Measurements from ENCODE around the gene TUBA3E.
A peak's percentile ranks its signal among the peaks of the same experiment; 100 is the strongest.
"Not testable (repeated sequence)": the region's sequence is repeated elsewhere in the genome, so short reads cannot be mapped to it uniquely, and the experiment has no call there.

TUBA3E gene

DNA sequence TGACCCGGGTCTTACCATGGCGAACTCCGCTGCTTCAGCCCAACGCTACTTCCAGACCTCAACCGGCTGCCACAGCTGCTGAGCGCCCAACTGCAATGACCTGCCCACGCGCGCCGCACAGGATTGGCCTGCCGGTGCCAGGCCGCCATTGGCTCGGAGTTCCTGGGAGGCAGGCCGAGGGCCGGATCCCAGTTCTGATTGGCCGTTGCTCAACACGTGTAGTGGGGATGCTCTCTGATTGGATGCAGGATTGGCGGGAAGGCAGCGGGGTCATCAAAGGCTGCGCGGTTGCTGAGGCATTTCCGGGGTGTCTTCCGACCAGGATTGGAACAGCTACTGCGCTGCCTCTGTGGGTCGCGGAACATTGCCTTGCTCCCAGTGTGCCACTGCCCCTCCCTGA lies at the start of gene TUBA3E:
TUBA3E (minus strand) TSS at position 97 of the 400 bp plus-strand sequence; CDS start at position 18, 79 bp downstream.
- DNase-seq: no peak

GRCh38 chr2:130246430-130246829 lies 48.2 kb upstream of the TUBA3E start:
- DNase-seq: no peak

DNA sequence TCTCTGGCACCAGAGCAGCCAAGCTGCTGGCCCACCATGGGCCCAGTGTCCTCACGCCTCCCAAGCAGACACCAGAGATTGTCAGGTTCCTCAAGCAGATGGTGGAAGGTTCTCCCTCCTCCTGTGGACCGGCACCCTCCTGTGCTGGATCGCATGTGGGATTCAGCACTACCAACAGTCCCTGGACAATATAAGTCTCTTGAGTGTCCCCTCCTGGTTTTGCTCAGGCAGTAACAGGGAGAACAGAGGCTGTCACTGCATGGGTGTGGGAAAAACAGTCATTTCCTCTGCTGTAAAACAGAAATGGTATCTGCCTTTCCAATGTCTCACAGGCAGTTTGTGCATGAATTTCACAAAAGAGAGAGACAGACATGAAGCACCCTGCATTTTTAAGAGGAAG lies 47.7 kb upstream of the TUBA3E start:
- no peak for DNase-seq

DNA sequence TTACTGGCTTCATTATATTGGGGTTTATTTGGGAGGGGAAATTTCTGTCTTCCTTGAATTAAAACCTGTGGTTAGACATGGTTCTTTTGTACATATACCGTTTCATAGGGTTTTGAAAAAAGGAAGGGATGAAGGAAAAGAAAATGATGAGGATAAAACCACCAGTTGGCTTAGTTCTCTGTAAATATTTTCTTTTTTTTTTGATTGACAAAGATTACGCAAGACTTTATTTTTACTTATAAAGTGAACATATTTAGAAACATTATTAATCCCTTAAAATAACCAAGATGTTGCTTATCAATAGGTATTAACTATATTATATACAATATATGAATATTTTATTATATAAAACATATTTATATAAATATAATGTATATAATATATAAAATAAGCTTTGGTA lies 45.1 kb upstream of the TUBA3E start:
- no peak for DNase-seq

DNA sequence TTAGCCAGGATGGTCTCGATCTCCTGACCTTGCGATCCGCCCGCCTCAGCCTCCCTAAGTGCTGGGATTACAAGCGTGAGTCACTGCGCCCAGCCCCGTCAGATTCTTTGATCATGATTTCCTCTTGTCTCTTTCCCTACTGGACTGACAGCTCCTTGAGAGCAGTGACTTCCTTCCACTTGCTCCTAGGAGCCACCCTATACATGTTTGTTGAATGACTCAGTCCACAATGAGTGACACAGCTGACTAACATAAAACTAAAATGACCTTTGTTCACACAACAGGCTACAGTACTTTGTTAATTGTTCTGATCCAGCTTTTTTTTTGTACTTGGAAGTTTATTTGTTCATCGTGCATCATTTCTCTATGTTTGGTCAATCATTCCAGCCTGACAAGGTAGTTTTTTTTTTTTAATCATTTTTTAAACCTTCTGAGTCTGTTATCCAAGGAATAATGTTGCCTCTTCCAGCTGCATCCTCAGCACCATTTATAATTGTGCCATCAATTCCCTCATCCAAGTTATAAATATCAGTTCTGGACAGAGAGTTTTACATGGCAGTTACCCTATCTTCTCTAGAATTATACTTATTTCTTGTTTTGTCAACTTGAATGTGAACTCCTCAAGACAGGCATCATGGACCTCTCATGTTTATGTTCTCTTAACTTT lies 42.9 kb upstream of the TUBA3E start:
- DNase-seq: no peak

DNA sequence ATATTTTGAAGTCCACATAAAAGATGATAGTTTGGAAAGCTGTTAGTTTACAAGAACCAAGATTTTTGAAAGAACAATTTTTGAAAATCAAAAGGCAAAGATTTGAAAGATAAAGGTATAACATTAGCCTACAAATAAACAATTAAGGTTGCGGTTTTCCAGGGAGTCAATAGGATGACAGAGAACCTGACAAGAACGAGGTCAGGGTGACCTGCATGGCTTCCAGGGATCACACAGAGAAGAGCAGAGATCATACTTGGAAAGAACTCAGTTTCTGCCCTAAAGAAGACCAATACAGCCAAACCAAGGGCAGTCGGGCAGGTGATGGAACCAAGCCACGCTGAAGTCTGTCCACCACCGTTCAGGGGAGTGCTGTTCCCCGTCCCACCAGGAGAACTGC lies 41.3 kb upstream of the TUBA3E start:
- DNase-seq: not testable (repeated sequence)

GRCh38 chr2:130233066-130233465 lies 34.8 kb upstream of the TUBA3E start:
- not testable (repeated sequence) for DNase-seq

- DNase-seq: no peak
Measured at GRCh38 chr2:130231656-130232055, 33.4 kb upstream of the TUBA3E start.

GRCh38 chr2:130230907-130231306 lies 32.7 kb upstream of the TUBA3E start:
- DNase-seq: not testable (repeated sequence)

GRCh38 chr2:130230376-130230775 lies 32.1 kb upstream of the TUBA3E start:
- not testable (repeated sequence) for DNase-seq

GRCh38 chr2:130229161-130229510 lies 30.9 kb upstream of the TUBA3E start:
- DNase-seq: peak; percentile 17

DNA sequence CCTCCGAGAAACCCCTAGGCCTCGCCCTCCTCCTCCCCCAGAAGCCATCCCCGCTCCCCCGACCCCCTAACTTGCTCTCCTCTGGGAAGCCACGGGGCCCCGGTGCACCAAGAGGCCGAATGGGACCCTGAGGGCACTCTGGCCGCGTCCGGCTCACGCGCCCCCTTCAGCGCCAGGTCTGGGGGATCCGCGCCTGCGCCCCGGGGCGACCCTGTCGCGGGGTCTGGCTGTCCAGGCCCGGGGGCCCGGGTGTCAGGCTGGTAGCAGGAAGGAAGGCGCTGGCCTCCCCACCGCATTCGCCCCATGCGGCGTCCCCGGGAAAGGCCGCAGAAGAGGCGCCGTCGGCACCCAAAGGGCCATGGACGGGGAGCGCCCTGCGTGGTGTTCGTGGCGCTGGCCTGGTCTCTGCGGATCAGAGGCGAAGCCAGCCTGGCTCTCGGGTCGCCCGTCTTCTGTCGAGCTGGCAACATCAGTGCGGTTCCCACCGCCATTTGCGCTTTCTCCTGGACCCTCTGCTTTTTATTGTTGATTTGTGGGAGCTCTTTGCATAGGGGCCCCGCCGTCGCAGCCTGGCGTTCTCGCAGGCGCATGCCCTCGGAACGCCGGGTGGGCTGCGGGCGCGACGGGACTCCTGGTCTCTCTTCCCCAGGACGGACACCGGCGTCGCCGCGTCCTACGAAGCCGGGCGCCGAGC lies 30.4 kb upstream of the TUBA3E start:
- not testable (repeated sequence) for DNase-seq

DNA sequence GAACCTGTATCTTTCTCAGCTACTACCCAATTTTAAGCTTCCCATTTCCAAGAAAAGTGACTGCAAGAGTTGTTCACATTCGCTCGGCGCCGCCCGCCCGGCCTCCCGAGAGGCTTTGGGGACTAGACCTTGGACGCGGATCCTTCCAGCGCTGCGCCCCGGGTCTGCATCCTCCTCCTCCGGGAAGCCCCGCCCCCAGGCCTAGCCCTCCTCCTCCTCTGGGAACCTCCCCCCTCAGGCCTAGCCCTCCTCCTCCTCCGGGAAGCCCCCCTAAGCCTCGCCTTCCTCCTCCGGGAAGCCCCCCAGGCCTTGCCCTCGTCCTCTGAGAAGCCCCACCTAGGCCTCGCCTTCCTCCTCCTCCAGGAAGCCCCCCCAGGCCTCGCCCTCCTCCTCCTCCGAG lies 29.8 kb upstream of the TUBA3E start:
- DNase-seq: not testable (repeated sequence)

DNA sequence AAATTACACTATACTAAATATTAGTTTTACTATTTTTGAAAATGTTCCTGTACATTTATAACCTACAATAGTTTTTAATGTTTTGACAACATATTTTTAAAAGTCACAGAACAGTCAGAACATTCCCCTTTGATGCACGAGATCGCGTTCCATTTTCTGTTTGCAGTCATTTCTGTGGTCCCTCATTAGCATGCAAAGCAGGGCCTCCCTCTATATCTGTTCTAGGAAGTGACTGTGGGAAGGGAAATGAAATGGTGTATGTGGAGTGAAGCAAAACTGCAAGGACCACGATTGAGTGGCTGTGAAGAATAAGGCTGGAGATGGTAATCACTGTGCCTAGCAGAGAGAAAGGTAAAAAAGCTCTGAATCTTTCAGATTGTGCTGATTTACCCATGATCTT lies 24.3 kb upstream of the TUBA3E start:
- not testable (repeated sequence) for DNase-seq

GRCh38 chr2:130220505-130220904 lies 22.3 kb upstream of the TUBA3E start:
- not testable (repeated sequence) for DNase-seq

- DNase-seq: not testable (repeated sequence)
Measured at GRCh38 chr2:130219147-130219546, 20.9 kb upstream of the TUBA3E start.

DNA sequence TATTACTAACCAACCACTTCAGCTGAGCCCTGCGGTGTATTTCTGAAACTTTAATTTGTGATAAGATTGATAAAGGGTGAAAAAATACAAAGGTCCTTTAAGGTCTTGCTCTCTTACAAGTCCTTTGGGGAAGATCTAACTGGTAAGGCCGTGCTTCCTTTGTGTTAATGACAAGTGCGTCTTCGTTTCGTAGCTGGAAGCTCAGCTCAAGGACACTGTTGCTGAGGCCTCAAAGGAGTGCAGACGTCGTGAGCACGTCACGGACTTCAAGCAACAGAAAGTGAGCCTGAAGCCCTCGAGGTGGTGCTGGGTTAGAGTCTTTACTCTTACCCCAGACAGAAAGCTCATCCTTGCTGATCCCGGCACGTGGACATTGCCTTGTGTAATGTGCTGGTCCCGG lies 8.8 kb upstream of the TUBA3E start:
- DNase-seq: not testable (repeated sequence)

GRCh38 chr2:130203150-130203549 lies 4.9 kb upstream of the TUBA3E start:
- not testable (repeated sequence) for DNase-seq

- not testable (repeated sequence) for DNase-seq
Measured at GRCh38 chr2:130202518-130202917, 4.3 kb upstream of the TUBA3E start.

DNA sequence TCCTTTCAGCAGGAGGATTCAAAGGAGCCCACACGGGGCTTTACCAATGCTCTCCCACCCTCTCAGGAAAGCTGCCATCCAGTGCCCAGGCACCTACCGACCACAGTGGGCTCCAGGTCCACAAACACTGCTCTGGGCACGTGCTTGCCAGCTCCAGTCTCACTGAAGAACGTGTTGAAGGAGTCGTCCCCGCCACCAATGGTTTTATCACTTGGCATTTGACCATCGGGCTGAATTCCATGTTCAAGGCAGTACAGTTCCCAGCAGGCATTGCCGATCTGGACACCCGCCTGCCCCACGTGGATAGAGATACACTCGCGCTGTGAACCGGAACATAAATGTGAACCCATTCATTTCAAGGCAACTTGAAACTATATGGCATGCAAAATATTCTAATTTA lies 2.2 kb downstream of the TUBA3E start:
- not testable (repeated sequence) for DNase-seq

DNA sequence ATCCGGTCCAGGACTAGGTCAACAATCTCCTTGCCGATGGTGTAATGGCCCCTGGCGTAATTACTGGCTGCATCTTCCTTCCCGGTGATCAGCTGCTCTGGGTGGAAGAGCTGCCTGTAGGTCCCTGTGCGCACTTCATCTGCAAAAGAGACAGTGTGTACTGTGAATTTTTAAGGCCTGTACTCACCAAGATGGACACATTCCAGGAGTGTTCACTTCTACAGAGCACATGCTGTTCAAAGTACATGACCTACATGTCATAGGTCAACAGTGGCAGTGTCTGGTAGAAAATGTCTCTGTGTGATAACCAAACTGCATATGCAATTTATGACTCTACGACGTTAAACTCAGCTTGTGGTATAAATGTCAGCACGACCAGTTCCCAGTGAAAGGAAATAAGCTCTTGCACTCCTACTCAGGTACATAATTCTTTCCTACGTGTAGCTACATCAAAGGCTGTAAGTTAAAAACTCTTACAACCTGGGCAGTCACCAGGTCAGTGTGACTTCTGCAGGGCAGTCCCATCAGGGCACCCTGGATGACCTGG lies 3.1 kb downstream of the TUBA3E start:
- DNase-seq: not testable (repeated sequence)

DNA sequence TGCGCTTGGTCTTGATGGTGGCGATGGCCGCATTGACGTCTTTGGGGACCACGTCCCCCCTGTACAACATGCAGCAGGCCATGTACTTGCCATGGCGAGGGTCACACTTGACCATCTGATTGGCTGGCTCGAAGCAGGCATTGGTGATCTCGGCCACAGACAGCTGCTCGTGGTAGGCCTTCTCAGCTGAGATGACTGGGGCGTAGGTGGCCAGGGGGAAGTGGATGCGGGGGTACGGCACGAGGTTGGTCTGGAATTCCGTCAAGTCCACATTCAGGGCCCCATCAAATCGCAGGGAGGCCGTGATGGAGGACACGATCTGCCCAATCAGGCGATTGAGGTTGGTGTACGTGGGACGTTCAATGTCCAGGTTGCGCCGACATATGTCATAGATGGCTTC lies 4.4 kb downstream of the TUBA3E start:
- not testable (repeated sequence) for DNase-seq

GRCh38 chr2:130192451-130192850 lies 5.8 kb downstream of the TUBA3E start:
- DNase-seq: not testable (repeated sequence)

GRCh38 chr2:130191319-130191718 lies 6.9 kb downstream of the TUBA3E start:
- not testable (repeated sequence) for DNase-seq

Data from activated CD4-positive, alpha-beta T cell treated with anti-CD3 and anti-CD28 coated beads, Interleukin-2, amount 50 U/mL, for 1 hour (primary cell).